Liver (tissue), 3 donors: ENCODE data around the gene GLP2R.

Experiments
- ATF3 ChIP-seq: IDR thresholded peaks from 2 replicates; pipeline ENCODE4 v1.6.1; 2016; ENCODE audit warnings: antibody characterized with exemption
- CTCF ChIP-seq: fragments of 150-350 bp; IDR thresholded peaks from 2 replicates; pipeline ENCODE4 v1.5.1; 2017; ENCODE audit warnings: improper control_type of control experiment, low read depth, low read length; ENCODE audit not compliant: missing input control
- FOXA1 ChIP-seq: IDR thresholded peaks from 2 replicates; pipeline ENCODE4 v1.6.1; 2016; ENCODE audit warnings: antibody characterized with exemption
- REST ChIP-seq: IDR thresholded peaks from 2 replicates; pipeline ENCODE4 v1.6.1; 2016; ENCODE audit warnings: antibody characterized with exemption, mild to moderate bottlenecking
- TAF1 ChIP-seq: conservative IDR thresholded peaks from 2 replicates; pipeline ENCODE4 v1.6.1; 2016; ENCODE audit warnings: antibody characterized with exemption, mild to moderate bottlenecking
- ZBTB33 ChIP-seq: IDR thresholded peaks from 2 replicates; pipeline ENCODE4 v1.6.1; 2016; ENCODE audit warnings: antibody characterized with exemption
- donor health status: healthy.
- donor health status: healthy.

GRCh38 chr17:9802294-9802693, 23.4 kb upstream of the GLP2R start:
- TF ChIP-seq FOXA1 (no peak), ATF3 (no peak), ZBTB33 (no peak), CTCF (no peak), REST (no peak), TAF1 (no peak)
